ENCODE results near the gene UBE2D2. TPM values are rescaled to one million over a fixed set of nuclear protein-coding genes. Genes with fewer than 3 reads are reported as not detected.
"Not testable (repeated sequence)": the region's sequence is repeated elsewhere in the genome, so short reads cannot be mapped to it uniquely, and the experiment has no call there.

Gene UBE2D2
- total RNA-seq, 1 experiment from 2014 or later = 222 TPM

DNA sequence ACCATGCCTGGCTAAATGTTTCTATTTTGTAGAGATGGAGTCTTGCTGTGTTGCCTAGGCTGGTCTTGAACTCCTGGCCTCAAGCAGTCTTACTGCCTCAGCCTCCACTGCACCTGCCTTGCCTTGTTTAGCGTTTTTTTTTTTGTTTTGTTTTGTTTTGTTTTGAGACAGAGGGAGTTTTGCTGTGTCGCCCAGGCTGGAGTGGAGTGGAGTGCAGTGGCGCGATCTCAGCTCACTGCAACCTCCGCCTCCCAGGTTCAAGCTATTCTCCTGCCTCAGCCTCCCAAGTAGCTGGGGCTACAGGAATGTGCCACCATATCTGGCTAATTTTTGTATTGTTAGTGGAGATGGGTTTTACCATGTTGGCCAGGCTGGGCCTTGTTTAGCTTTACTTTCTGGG is 27.0 kb downstream of the UBE2D2 start:
- H3K36me3 ChIP-seq (ENCODE audit: control insufficient read depth, insufficient read depth, low read length); ATAC-seq; H3K4me1 ChIP-seq (ENCODE audit: control insufficient read depth, insufficient read depth, low read length); in situ Hi-C loops (cut with HindIII; ENCODE audit: low pct_unique_long_range_greater_than_20kb, low sequenced_read_pairs); BruUV-seq (replicated peaks); intact Hi-C loops (cut with micrococcal nuclease; ENCODE audit: unreplicated experiment); H3K27me3 ChIP-seq (ENCODE audit: control insufficient read depth, insufficient read depth, low read length); H3K4me3 ChIP-seq (ENCODE audit: low read depth in 2 of 2, low read length in 2 of 2); DNase-seq (ENCODE audit: low read depth, low spot score); H3K27ac ChIP-seq (ENCODE audit: low read length); H3K9me3 ChIP-seq (ENCODE audit: control insufficient read depth, insufficient read depth, low read depth, low read length): not testable (repeated sequence)
- POLR2A ChIA-PET = interaction anchor here (0.6 kb wide), 1 partner anchor 25 kb away, joined by 10 read pairs; no protein-coding TSS in a partner anchor
- CTCF ChIA-PET = interaction anchor here (0.6 to 0.7 kb wide), 2 partner anchors 11 to 55 kb away, joined by 3 read pairs; no protein-coding TSS in a partner anchor

DNA sequence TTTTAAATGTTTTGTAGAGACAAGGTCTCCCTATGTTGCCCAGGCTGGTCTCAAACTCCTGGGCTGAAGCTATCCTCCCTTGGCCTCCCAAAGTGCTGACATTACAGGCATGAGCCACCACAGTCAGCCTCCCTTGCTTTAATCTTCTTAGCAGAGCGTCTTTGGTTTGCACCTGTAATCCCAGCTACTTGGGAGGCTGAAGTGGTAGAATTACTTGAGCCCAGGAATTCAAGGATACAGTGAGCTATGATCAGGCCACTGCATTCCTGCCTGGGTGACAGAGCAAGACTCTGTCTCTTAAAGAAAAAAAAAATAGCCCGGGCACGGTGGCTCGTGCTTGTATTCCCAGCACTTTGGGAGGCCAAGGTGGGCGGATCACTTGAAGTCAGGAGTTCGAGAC is 27.8 kb downstream of the UBE2D2 start:
- ChIA-PET POLR2A (interaction anchor here (0.7 kb wide), 1 partner anchor 1122 kb away, joined by 3 read pairs; no protein-coding TSS in a partner anchor), CTCF (no interaction called here)
- Histone ChIP-seq H3K27me3 (ENCODE audit: control insufficient read depth, insufficient read depth, low read length) (no peaks in the 10 kb centered on the region), H3K4me3 (ENCODE audit: low read depth in 2 of 2, low read length in 2 of 2) (no peak overlapping the region), H3K9me3 (ENCODE audit: control insufficient read depth, insufficient read depth, low read depth, low read length) (no peaks in the 10 kb centered on the region), H3K27ac (ENCODE audit: low read length) (no peak overlapping the region), H3K36me3 (ENCODE audit: control insufficient read depth, insufficient read depth, low read length) (no peaks in the 10 kb centered on the region), H3K4me1 (ENCODE audit: control insufficient read depth, insufficient read depth, low read length) (peaks cover 6% of the 10 kb centered on the region)
- in situ Hi-C loops (cut with HindIII; ENCODE audit: low pct_unique_long_range_greater_than_20kb, low sequenced_read_pairs) = no loop called here
- no TSS peak for BruUV-seq (replicated peaks)
- DNase-seq (ENCODE audit: low read depth, low spot score) = no peak
- intact Hi-C loops (cut with micrococcal nuclease; ENCODE audit: unreplicated experiment) = no loop called here
- ATAC-seq = no peak
- no peak for TF ChIP-seq SIN3A (IDR thresholded peaks at IDR 0.05; ENCODE audit: borderline replicate concordance, insufficient read depth, low read depth, low read length)
- no peak for TF ChIP-seq CTCF (IDR thresholded peaks at IDR 0.05)
- no peak for TF ChIP-seq POLR2AphosphoS5 (IDR thresholded peaks at IDR 0.05; ENCODE audit: low read depth, low read length)
- no peak for TF ChIP-seq TCF7L2 (IDR thresholded peaks at IDR 0.05; ENCODE audit: low read depth, low read length)
- no peak for TF ChIP-seq REST (IDR thresholded peaks at IDR 0.05; ENCODE audit: insufficient read depth in 1 of 2, low read depth in 2 of 2, low read length in 1 of 2)

- intact Hi-C loops (cut with micrococcal nuclease; ENCODE audit: unreplicated experiment) = no loop called here
- in situ Hi-C loops (cut with HindIII; ENCODE audit: low pct_unique_long_range_greater_than_20kb, low sequenced_read_pairs) = no loop called here
- H3K27ac ChIP-seq (ENCODE audit: low read length) = no peak overlapping the region
- H3K27me3 ChIP-seq (ENCODE audit: control insufficient read depth, insufficient read depth, low read length) = no peaks in the 10 kb centered on the region
- BruUV-seq (replicated peaks) = no TSS peak
- ChIA-PET CTCF (interaction anchor here (0.7 kb wide), 2 partner anchors 13 to 1089 kb away, joined by 3 to 16 read pairs; no protein-coding TSS in a partner anchor), POLR2A (interaction anchor here (0.7 kb wide), 3 partner anchors 17 to 163 kb away, joined by 8 to 17 read pairs (median 8); no protein-coding TSS in a partner anchor)
- ATAC-seq (no peak), DNase-seq (ENCODE audit: low read depth, low spot score) (no peak)
- H3K36me3 ChIP-seq (ENCODE audit: control insufficient read depth, insufficient read depth, low read length) = no peaks in the 10 kb centered on the region
- H3K4me1 ChIP-seq (ENCODE audit: control insufficient read depth, insufficient read depth, low read length) = peaks cover 11% of the 10 kb centered on the region
- no peaks in the 10 kb centered on the region for H3K9me3 ChIP-seq (ENCODE audit: control insufficient read depth, insufficient read depth, low read depth, low read length)
- no peak overlapping the region for H3K4me3 ChIP-seq (ENCODE audit: low read depth in 2 of 2, low read length in 2 of 2)
- TF ChIP-seq SIN3A (IDR thresholded peaks at IDR 0.05; ENCODE audit: borderline replicate concordance, insufficient read depth, low read depth, low read length) = no peak
- TF ChIP-seq POLR2AphosphoS5 (IDR thresholded peaks at IDR 0.05; ENCODE audit: low read depth, low read length) = no peak
- TF ChIP-seq CTCF (IDR thresholded peaks at IDR 0.05) = no peak
- no peak for TF ChIP-seq TCF7L2 (IDR thresholded peaks at IDR 0.05; ENCODE audit: low read depth, low read length)
- TF ChIP-seq REST (IDR thresholded peaks at IDR 0.05; ENCODE audit: insufficient read depth in 1 of 2, low read depth in 2 of 2, low read length in 1 of 2) = no peak
Measured at GRCh38 chr5:139592289-139592688, 31.1 kb downstream of the UBE2D2 start.
